Heart right ventricle (tissue), 16 donors: ENCODE results near the gene PEPD. TPM values are rescaled to one million over a fixed set of nuclear protein-coding genes. Genes with fewer than 3 reads are reported as not detected.

Experiments
- ATAC-seq, 8 donors: fragments of 200-7000 bp; cut with Tn5 transposase; one replicate each; pipeline ENCODE4 v1.9.1; 2020; ENCODE audit warnings: mild to moderate bottlenecking in 8 of 8, moderate library complexity in 8 of 8, moderate number of reproducible peaks in 1 of 8
- DNase-seq, 2 donors: peaks; one replicate each; pipeline ENCODE4 v3.0.0-alpha.2; 2020
- H3K27ac ChIP-seq, 10 donors: fragments of 200-600 bp; sonication (generic) in 2 of 10; one replicate each; pipeline versions ENCODE4 v1.5.0 to v1.8.0; 2020 to 2022; ENCODE audit warnings: mild to moderate bottlenecking in 3 of 10
- H3K27me3 ChIP-seq, 7 donors: fragments of 200-600 bp; one replicate each; pipeline ENCODE4 v1.8.0; 2021 to 2022; ENCODE audit warnings: mild to moderate bottlenecking in 2 of 7
- H3K36me3 ChIP-seq, 9 donors: fragments of 200-600 bp; sonication (generic) in 1 of 9; one replicate each; pipeline versions ENCODE4 v1.5.0 to v1.8.0; 2020 to 2022; ENCODE audit warnings: mild to moderate bottlenecking in 2 of 9
- H3K4me1 ChIP-seq, 9 donors: fragments of 200-600 bp; sonication (generic) in 1 of 9; one replicate each; pipeline versions ENCODE4 v1.5.0 to v1.8.0; 2020 to 2022; ENCODE audit warnings: mild to moderate bottlenecking in 4 of 9
- H3K4me3 ChIP-seq, 10 donors: fragments of 200-600 bp; sonication (generic) in 2 of 10; one replicate each; pipeline versions ENCODE4 v1.5.0 to v1.8.0; 2020 to 2022; ENCODE audit warnings: mild to moderate bottlenecking in 7 of 10, moderate library complexity in 2 of 10
- H3K9me3 ChIP-seq, 11 donors: fragments of 200-600 bp in 10 of 11; sonication (generic) in 2 of 11; one replicate each; pipeline versions ENCODE4 v1.5.0 to v1.8.0; 2013 to 2022; ENCODE audit warnings: mild to moderate bottlenecking in 2 of 11, control low read depth in 1 of 11, moderate library complexity in 1 of 11
- CTCF ChIP-seq, 9 donors: fragments of 200-600 bp; sonication (generic) in 2 of 9; IDR thresholded peaks; one replicate each; pipeline versions ENCODE4 v1.5.0 to v1.8.0; 2021 to 2022; ENCODE audit warnings: antibody characterized with exemption in 9 of 9, mild to moderate bottlenecking in 5 of 9, moderate library complexity in 1 of 9
- WGBS, 2 donors: extraction: QIAGEN DNeasy Blood & Tissue Kit; methylation state at CpG; one replicate each; pipeline ENCODE4 v1.1.7; 2013; ENCODE audit warnings: inconsistent platforms in 1 of 2; 5-methylcytosine and 5-hydroxymethylcytosine counted together
- intact Hi-C, 10 donors: fragments of 100-400 bp; cut with DNase I; formaldehyde crosslinking; loops; one replicate each; pipeline versions ENCODE4 v1.11.1 to v1.14.2; 2022
- polyA plus RNA-seq, 2 donors: library from polyadenylated mRNA; stranded (reverse); fragments of 200-250 nt; gene quantifications; one replicate each; pipeline ENCODE4 v1.2.3, GENCODE V29; 2013
- total RNA-seq, 10 donors: library from RNA; stranded (reverse); fragmentation: NEBNext Ultra II Directional in 3 of 10; extraction: Animal tissue kit (Norgen Biotek cat#: 25700) in 3 of 10; gene quantifications; one replicate each; pipeline versions ENCODE4 v1.2.1 to v1.2.4, GENCODE V29; 2021 to 2023
- donor health status: Arrhythmogenic right ventricular cardiomyopathy.
- donor health status: ischemic (EF 13 %, LVEDD 7.1; RV severe dilation, severe dysfunction).
- donor health status: healthy with polysubstance abuse.
- donor health status: DM: no; HTN: yes; CAD: no.
- donor health status: DM: no; HTN: no; CAD: no.
- donor health status: ischemic (EF 25% LVEDD 6.9; RV normal size, moderate dysfunction).
- donor health status: ischemic (EF 25% LVEDD 5.7; RV mildly dilated, moderate dysfunction).
- donor health status: healthy.
- donor health status: DM: yes; HTN: yes; CAD: no.
- donor health status: Ischemic cardiomyopathy.
- donor health status: ischemic (EF 35%, LVEDD 5.7; RV mildly dilated, moderate dysfunction).
- donor health status: nonischemic (EF 11% LVEDD 7.7; RV severe dilation, severe dysfunction).
- donor health status: DM: yes; HTN: yes; CAD: no.
- donor health status: PGD.
- donor health status: ischemic (EF 29% LVEDD 5.4; RV normal size, mild dysfunction).
- donor health status: nonischemic (EF 23%, LVEDD 6.1; RV moderate dilation, normal function).

Gene PEPD
- total and polyA plus RNA-seq, 12 donors = 20.4 to 47.7 (median 26.8) TPM

GRCh38 chr19:33459222-33460090 is 62.1 kb downstream of the PEPD start:
- intact Hi-C loops = no loop called here
- Histone ChIP-seq H3K27me3 (no peaks in the 10 kb centered on the region), H3K4me3 (no peak overlapping the region), H3K4me1 (no peaks in the 10 kb centered on the region), H3K36me3 (peaks cover 0 to 41% (median 0%) of the 10 kb centered on the region in 9 donors), H3K9me3 (no peaks in the 10 kb centered on the region), H3K27ac (no peak overlapping the region)
- ATAC-seq (no peak), DNase-seq (no peak)
- WGBS, 2 donors = 90 to 93% methylated on average over 23 of the region's 23 CpGs
- TF ChIP-seq CTCF (IDR thresholded peaks at IDR 0.05) = no peak

DNA sequence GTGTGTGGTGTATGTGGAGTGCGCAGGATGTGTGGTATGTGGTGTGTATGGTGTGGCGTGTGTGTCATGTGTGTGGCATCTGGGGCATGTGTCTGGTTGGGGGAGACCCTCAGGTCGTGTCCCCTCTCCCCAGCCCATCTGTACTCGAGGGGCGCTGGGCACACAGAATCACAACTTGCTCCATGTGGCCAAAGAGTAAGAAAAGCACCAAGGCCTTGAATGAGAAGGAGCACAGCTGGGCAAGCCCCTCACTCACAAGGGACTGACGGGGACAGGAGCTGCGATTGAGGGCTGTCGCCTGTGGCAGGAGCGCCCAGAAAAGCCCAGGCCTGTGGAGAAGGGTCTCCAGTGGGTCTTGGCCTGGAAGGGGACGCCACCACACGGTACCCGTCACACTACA is 62.8 kb downstream of the PEPD start:
- intact Hi-C loops = no loop called here
- no peaks in the 10 kb centered on the region for H3K4me1 ChIP-seq
- H3K4me3 ChIP-seq = no peak overlapping the region
- peaks cover 0 to 36% (median 0%) of the 10 kb centered on the region in 9 donors for H3K36me3 ChIP-seq
- 90 to 93% methylated on average over 12 of the region's 12 CpGs for WGBS, 2 donors
- no peaks in the 10 kb centered on the region for H3K27me3 ChIP-seq
- no peak overlapping the region for H3K27ac ChIP-seq
- no peaks in the 10 kb centered on the region for H3K9me3 ChIP-seq
- no peak for TF ChIP-seq CTCF (IDR thresholded peaks at IDR 0.05)
- no peak for ATAC-seq
- DNase-seq = no peak

DNA sequence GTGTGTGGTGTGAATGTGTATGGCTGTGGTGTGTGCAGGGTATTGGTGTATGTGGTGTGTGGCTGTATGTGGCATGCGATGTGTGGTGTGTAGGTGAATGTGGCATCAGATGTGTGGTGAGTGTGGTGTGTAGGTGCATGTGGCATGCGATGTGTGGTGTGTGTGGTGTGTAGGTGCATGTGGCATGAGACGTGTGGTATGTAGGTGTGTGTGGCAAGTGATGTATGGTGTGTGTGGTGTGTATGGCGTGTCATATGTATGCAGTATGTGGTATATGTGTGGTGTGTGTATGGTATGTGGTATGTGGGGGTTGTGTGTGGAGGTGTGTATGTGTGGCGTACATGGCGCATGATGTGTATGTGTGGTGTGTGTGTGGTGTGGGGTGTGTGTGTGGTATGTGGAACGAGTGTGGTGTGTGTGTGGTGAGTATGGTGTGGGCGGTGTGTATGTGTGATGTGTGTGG is 63.4 kb downstream of the PEPD start:
- WGBS, 2 donors = 98% methylated on average over 7 to 8 of the region's 8 CpGs
- no peak overlapping the region for H3K4me3 ChIP-seq
- intact Hi-C loops = no loop called here
- DNase-seq (no peak), ATAC-seq (no peak)
- no peaks in the 10 kb centered on the region for H3K4me1 ChIP-seq
- peaks cover 0 to 30% (median 0%) of the 10 kb centered on the region in 9 donors for H3K36me3 ChIP-seq
- H3K9me3 ChIP-seq = no peaks in the 10 kb centered on the region
- no peak overlapping the region for H3K27ac ChIP-seq
- TF ChIP-seq CTCF (IDR thresholded peaks at IDR 0.05) = no peak
- H3K27me3 ChIP-seq = no peaks in the 10 kb centered on the region

- no peak for DNase-seq
Observed at GRCh38 chr19:33456845-33457220, 64.8 kb downstream of the PEPD start.

More at GRCh38 chr19:33456845-33457220, 64.8 kb downstream of the PEPD start:
- H3K4me3 ChIP-seq = no peak overlapping the region
- H3K27me3 ChIP-seq = no peaks in the 10 kb centered on the region
- ATAC-seq = no peak
- intact Hi-C loops = no loop called here
- no peaks in the 10 kb centered on the region for H3K4me1 ChIP-seq
- H3K27ac ChIP-seq = no peak overlapping the region
- H3K36me3 ChIP-seq = peaks cover 0 to 16% (median 0%) of the 10 kb centered on the region in 9 donors
- no peak for TF ChIP-seq CTCF (IDR thresholded peaks at IDR 0.05)
- 88 to 94% methylated on average over 10 of the region's 10 CpGs for WGBS, 2 donors
- H3K9me3 ChIP-seq = no peaks in the 10 kb centered on the region
